B cell (primary cell): ENCODE data around the gene DOCK1.

Experiments used
- EZH2 ChIP-seq: IDR thresholded peaks from 2 replicates; pipeline ENCODE4 v1.6.1; 2012; ENCODE audit warnings: borderline replicate concordance, low read depth, mild to moderate bottlenecking, moderate library complexity, low read length; ENCODE audit not compliant: insufficient read depth, poor library complexity, severe bottlenecking
- TF ChIP-seq, protein P1 (sequence below): fragments of 200-600 bp; IDR thresholded peaks from one replicate; pipeline ENCODE4 v1.8.0; 2022; ENCODE audit warnings: antibody characterized with exemption, mild to moderate bottlenecking

DNA sequence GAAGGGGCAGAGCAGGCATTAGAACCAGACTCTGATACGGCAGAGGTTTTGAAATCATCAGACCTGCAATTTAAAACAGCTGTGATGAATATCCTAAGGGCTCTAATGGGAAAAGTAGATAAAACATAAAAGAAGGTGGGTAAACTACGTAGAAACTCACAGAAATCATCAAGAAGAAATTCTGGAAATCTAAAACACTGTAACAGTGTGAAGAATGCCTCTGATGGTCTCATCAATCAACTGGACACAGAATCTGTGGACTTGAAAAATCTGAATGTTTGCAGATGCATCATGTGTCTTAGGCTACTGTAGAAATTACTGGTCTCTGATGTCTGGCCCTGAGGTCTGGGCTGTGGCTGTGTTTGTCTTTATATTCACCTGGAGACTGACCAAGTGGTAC is 470.8 kb downstream of the DOCK1 start:
- TF ChIP-seq EZH2, result no peak
- TF ChIP-seq, protein P1, sequence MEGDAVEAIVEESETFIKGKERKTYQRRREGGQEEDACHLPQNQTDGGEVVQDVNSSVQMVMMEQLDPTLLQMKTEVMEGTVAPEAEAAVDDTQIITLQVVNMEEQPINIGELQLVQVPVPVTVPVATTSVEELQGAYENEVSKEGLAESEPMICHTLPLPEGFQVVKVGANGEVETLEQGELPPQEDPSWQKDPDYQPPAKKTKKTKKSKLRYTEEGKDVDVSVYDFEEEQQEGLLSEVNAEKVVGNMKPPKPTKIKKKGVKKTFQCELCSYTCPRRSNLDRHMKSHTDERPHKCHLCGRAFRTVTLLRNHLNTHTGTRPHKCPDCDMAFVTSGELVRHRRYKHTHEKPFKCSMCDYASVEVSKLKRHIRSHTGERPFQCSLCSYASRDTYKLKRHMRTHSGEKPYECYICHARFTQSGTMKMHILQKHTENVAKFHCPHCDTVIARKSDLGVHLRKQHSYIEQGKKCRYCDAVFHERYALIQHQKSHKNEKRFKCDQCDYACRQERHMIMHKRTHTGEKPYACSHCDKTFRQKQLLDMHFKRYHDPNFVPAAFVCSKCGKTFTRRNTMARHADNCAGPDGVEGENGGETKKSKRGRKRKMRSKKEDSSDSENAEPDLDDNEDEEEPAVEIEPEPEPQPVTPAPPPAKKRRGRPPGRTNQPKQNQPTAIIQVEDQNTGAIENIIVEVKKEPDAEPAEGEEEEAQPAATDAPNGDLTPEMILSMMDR, result no peak
